OCI-M2 (cell line): Measurements from ENCODE around the gene PPP3CA.
"Not testable (repeated sequence)": the region's sequence is repeated elsewhere in the genome, so short reads cannot be mapped to it uniquely, and the experiment has no call there.

Source experiments
- DNase-seq: peaks from one replicate; lab custom pipeline; 2025; ENCODE audit not compliant: unreplicated experiment; lab: John Stamatoyannopoulos, UW

The PPP3CA gene

DNA sequence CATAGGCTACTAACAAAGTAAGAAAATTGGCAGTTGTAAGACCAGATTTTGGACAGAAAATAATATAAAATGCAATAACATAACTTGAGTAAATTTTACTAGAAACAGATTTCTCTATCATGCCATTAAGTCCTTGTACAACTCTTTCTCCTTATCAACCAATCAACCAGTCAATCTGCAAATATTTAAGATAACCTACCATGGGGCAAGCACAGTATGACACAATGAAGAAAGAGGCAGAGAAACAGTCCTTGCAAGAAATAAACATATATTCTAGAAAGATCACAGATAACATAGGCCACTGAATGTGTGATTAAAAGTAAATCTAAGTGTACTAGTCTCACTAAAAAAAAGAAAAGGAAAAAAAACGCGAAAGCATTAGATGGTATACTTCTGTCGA, 194.8 kb downstream of the PPP3CA start:
- DNase-seq: no peak

DNA sequence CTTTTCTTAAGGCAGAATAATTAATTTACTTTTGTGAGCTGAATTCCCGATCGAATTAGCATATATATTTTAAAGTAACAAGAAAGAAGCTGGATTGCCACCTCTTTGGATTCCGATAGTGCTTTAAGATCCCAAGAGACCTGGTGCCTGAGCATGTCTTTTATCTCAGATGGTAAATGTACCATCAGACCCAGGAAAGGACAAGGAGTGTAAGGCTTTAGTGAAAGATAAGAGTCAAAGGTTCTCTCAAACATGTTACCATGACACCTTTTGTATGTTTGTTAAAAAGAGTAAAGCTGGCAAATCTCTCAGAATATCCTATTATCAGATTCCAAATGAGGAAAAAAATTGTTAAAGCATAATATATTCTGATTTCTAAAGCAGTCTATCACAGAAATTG, 198.8 kb downstream of the PPP3CA start:
- DNase-seq: no peak

DNA sequence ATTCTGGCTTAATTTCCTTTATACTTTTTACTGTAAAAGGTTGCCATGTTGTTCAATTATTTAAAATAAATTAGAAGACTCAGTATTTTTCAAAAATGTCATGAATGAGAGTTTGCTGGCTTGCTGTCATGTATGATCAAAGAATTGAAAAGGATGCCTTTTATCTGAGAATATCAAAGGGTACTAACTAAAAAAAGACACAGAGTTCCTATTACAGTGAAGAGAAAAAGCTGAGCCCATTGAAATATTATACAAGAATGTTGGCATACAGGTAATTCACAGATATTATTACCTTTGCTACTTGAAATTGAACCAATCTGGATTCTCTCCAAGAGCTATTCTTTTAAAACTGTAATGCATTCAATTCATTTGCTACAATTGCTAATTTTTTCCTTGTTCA, 200.0 kb downstream of the PPP3CA start:
- no peak for DNase-seq

DNA sequence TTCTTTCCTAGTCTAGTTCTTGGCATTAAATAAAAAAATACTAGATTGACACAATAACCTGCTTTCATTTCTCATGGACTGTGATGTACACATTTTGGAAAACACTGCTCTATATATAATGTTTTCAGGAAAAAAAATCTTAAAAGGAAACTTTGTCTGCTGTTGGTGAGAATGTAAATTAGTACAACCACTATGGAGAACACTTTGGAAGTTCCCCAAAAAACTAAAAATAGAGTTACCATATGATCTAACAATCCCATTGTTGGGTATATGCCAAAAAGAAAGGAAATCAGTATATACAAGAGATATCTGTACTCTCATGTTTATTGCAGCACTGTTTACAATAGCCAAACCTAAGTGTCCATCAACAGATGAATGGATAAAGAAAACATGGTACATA, 202.3 kb downstream of the PPP3CA start:
- no peak for DNase-seq

DNA sequence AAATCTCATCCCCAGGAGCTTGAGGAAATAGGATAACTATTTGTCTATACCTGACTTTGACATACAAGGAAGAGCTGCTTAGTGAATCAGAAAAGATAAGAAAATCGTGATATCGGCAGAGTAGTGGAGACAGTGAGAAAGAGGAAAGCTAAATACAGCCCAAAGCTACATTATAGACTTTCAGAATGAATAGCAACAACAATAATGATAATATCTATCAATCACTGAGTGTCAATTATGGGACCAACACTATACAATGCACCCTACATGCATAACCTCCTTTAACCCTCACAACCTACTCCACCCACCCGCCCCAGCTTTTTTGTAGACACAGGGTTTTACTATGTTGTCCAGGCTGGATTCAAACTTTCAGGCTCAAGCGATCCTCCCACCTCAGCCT, 205.1 kb downstream of the PPP3CA start:
- no peak for DNase-seq

DNA sequence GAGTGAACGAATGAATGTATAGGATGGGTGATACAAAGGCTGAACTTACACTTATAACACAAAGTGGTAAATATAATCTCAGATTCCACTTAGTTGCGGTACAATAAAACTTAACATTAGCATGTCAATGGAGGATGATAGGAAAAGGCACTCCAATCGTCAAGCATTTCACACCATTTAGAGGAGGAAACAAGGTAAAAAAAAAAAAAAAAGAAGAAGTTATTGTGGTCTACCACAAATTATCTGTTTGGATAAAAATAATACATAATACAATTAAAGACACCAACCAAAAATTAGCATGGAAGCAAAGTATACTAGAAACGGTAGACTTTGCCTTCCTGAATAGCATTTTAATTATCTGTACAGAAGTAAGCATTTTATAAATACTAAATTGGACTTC, 205.5 kb downstream of the PPP3CA start:
- DNase-seq: no peak

DNA sequence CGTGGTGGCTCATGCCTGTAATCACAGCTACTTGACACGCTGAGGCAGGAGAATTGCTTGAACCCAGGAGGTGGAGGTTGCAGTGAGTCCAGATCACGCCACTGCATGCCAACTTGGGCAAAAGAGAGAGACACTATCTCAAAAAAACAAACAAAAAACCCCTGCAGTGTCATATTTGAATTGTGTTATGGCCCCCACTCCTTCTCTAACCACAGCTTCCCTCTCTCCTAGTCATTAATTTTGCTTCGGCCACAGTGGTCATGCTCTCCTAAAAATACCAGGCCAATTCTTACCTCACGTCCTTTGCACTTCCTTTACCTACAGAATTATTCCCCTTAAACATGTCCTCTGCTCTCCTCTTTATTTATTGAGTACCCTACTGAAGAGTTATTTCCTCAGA, 206.1 kb downstream of the PPP3CA start:
- no peak for DNase-seq

DNA sequence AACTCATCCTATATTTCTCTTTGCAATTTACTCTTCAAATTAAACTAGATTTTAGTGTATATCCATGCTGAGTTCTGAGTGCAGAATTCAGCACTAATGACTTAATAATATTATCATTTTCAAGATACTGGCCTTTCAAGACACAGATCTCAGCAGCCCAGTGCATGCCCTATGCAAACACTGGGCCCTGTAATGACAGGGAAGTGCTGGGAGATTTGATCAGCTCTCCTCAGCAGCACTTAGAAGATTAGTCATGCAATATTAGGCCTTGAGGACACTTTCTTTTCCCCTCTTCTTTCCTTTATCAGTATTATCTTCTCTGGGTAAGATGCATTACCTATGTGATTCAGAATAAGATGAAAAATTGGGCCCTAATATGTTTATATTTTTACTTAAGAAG, 207.1 kb downstream of the PPP3CA start:
- no peak for DNase-seq

DNA sequence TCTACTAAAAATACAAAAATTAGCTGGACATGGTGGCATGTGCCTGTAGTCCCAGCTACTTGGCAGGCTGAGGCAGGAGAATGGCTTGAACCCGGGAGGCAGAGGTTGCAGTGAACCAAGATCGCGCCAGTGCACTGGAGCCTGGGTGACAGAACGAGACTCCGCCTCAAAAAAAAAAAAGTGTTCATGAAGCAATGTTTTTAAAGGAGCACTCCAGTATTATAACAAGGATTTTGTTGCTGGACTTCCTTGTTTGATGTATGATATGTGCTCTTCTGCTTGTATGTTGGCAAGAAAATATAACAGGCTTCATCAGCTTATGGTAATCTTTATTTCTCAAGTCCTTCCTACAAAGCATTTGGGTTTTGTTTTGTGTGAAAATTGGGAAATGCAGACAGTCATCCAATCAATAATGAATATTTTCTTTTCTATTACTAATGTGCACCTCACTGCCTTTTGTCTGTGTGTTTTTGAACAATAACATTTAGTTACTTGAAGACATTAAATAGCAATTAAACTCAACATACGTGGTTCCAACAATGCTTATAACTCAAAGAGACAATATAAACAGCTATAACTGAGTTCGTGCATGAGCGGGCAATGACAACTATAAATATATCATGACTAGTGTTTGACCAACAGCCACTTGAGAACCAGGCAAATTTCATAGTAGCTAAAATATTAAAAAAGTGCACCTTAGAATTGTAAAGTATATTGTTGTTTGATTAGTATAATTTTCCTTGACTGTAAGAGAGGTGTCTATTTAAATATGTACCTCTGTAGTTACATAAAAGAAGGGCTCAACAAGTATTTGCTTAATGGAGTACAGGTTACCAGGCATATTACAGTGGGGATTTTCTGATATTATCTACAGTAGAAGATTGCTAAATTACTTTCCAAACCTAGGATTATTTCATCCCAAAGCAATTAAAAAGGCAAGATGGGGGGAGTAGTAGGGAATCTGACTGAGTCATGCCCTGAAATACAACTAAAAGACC, 210.7 kb downstream of the PPP3CA start:
- DNase-seq: no peak

DNA sequence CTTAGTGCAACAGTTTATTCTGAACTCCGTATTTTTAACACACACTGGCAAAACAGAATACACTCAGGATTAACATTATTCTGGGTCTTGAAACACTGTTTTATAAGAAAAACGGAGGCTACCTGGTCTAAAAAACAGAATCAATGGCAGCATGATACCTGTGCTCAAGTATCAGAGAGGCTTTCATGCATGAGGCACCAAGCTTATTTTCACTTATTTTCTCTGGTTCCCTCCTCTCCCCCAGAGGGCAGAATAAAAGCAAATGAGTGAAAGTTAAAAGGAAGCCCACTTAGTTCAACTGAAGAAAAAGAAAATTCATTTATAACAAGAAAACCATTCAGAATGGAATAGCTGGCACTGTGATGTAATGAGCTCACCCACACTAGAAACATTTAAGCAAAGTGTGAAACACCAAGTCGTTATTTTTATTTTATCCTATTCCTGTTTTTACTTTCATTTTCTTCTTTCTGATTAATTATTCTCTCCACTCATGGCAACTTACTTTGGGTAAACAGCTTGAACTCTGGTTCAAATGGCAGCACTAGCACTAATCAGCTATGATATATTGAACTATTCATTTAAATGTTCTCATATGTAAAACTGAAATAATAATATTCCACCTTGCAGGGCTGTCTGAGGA, 211.8 kb downstream of the PPP3CA start:
- DNase-seq: no peak

DNA sequence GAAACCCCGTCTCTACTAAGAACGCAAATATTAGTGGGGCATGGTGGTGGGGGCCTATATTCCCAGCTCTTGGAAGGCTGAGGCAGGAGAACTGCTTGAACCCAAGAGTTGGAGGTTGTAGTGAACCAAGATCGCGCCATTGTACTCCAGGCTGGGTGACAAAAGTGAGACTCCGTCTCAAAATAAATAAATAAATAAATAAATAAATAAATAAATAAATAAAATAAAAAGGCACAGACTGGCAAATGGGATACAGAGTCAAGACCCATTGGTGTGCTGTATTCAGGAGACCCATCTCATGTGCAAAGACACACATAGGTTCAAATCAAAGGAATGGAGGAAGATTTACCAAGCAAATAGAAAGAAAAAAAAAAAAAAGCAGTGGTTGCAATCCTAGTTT, 216.3 kb downstream of the PPP3CA start:
- DNase-seq: not testable (repeated sequence)

DNA sequence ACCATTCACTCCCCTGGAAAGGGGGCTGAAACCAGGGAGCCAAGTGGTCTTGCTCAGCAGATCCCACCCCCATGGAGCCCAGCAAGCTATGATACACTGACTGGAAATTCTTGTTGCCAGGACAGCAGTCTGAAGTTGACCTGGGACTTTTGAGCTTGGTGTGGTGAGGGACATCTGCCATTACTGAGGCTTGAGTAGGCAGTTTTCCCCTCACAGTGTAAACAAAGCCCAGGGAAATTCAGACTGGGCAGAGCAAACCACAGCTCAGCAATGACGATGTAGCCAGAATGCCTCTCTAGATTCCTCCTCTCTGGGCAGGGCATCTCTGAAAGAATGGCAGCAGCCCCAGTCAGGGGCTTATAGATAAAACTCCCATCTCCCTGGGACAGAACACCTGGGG, 218.4 kb downstream of the PPP3CA start:
- not testable (repeated sequence) for DNase-seq

DNA sequence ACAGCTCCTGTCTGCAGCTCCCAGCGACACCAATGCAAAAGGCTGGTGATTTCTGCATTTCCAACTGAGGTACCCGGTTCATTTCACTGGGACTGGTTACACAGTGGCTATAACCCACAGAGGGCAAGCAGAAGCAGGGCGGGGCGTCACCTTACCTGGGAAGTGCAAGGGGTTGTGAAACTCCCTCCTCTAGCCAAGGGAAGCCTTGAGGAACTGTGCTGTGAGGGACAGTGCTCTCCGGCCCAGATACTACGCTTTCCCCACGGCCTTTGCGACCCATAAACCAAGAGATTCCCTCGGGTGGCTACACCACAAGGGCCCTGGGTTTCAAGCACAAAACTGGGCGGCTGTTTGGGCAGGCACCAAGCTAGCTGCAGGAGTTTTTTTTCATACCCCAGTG, 218.9 kb downstream of the PPP3CA start:
- DNase-seq: no peak

DNA sequence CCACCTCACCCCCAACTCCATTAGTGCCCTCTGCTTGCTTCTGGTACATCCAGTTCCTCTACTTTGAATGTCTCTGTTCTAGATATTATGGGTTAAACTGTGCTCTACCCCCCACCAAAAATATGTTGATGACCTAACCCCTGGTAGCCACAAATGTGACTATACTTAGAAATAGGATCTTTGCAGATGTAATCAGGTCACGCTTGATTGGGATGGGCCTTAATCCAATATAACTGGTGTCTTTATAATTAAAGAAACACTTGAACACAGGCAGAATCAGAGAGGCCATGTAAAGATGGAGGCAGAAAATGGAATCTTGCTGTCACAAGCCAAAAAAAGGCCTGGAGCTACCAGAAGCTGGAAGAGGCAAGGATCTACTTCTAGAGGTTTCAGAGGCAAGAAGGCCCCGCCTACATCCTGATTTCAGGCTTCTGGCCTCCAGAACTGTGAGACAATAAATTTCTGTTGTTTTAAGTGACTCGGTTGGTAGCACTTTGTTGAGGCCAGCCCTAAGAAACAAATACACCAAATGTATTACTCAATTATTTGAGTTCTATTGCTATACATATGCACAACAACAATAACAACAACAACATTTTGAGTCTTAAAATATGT, 220.0 kb downstream of the PPP3CA start:
- no peak for DNase-seq

DNA sequence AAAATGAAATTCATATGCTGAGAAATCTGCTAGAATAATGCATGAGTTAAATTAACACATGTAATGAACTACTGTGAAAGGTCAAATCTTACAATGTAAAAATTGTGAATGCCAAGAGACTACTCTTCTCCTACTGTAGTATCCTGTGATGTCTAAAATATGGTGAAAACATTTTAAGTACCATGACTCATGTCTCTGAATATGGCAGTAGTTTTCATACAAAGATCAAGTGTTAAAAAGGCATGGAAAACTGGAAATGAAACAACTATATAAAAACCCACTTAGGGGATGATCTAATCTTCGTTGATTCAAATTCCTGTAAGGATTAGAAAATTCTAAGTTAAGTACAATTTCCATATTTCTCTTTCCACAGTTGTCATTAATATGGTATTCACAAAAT, 221.3 kb downstream of the PPP3CA start:
- no peak for DNase-seq

DNA sequence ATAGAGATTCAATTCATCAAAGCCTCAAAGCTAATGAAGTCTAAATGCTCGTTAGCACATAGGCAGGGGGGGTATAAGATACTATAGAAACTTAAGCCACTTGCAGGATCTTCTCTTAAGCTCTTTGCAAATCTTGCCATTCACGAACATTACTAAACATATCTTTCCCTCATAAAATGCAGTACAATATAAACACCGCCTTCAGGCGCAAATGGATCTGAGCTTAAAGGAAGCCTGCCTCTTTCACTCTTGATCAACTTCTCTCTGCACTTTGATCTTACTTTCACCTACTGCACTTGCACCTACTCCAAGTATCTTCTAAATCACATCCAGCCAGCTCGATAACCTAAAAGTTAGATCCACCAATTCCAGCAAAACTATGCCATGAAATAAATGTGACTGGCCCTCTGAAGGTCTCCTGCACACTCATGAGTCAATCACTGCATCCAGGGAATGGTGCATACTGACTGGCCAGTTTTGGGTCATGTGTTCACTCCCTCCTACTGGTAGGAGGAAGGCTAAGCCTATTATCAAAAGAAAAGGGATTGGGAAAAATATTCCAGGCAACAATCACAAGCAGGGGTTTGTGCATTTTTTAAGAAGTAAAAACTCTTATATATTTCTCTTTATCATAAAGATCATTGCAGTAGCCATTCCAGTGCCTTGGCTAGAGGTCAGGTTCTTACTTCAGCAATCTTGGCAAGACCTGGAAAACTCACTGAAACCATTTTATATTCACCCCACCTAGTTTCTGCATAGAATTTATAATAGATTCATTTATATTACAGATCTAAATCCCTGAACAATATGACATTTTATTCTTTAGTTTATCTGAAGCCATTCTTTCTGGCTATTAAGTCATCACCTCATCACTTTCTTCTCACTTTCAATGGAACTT, 222.0 kb downstream of the PPP3CA start:
- no peak for DNase-seq

DNA sequence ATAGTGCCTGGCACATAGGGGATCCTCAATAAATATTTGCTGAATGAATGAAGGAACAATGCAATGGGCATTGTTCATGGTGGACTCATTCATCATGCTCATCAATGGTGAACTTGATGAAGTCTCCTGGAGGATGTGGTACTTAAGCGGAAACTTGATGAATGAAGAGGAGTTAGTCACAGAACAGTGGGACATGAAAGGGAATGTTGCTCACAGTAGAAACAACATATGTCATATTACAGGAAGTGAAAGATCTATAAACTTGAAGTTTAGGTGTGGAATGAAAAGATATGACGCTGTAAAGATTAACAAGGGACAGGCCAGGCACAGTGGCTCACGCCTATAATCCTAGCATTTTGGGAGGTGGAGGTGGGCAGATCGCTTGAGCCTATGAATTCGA, 224.1 kb downstream of the PPP3CA start:
- DNase-seq: no peak

DNA sequence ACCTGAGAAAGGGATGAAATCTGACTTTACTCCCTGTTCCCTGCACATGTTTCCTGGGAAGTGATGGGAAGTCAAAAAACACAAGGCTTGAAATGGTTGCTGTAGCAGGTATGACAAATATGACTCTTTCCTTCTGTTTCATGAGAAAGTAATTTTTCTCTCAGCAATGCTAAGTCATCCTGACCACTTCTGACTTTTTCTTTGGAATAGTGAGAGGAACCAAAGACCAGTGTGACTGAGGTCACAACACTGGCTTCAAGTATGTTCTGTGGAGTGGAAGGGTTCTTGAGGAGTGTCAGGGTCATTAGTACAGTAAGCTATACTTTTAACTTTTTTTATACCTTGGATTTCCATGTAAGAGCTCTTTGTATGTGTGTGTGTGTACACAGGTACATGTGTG, 225.3 kb downstream of the PPP3CA start:
- DNase-seq: no peak

DNA sequence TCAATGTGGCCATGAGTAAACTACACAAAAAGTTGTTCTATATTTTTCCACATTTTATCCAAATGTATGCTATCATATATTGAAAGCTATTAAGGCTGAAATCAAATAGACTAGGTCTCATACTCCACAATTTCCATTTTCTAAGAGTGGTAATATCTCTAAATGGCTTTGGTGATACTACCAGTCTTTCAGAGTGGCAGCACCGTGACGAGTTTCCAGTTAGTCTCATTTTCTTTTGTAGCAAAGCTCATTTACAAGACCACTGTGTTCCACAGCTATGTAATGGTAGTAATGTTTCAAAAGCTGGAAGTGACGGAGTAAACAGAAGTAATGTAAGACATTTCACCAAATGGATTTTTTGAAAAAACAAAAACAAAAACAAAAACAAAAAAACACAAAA, 228.2 kb downstream of the PPP3CA start:
- DNase-seq: no peak

DNA sequence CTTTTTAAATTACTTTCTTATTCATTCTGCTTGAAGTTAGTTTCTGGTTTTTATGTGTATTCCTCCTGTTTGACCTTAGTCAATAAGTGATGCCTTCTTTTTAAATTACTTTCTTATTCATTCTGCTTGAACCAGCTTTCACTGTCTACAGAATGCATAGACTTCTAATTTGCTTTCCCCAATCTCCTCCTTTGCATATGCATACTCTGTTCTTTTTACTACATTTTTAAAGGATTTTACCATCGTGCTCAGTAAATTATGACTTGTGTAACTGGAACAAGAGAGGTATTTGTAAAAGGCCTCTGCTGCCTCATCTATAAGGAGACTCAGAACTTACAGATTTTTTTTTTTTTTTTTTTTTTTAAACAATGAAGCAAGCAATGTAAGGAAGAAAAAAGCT, 228.7 kb downstream of the PPP3CA start:
- DNase-seq: no peak

DNA sequence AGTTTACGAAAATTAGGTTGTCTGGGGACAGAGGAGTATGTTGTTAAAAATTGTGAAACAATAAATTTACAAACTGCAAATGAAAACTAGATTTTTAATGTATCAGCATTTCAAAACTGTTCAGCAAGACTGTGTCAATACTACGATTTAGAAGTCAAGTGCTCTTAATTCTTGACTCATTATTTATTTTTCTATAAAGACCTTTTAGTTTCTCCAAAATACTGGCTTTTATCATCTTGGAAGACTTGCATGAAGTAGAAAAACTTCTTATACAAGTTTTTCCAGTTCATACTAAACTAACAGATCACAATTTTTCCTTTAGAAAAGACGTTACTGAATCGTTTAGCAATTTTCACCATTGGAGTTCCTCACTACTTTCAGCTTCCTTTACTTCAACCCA, 231.4 kb downstream of the PPP3CA start:
- DNase-seq: no peak
